A549 (cell line): ENCODE measurements around the gene GRIK4.

Source experiments
- CTCF ChIP-seq: fragments of >200 bp; sonication (Bioruptor Twin); formaldehyde crosslinking; IDR thresholded peaks from 3 replicates; pipeline ENCODE4 v1.5.1; 2016
- EP300 ChIP-seq, 2 experiments: fragments of >200 bp; sonication (Bioruptor Twin); formaldehyde crosslinking; IDR thresholded peaks; 2 replicates in 1 of 2; 3 replicates in 1 of 2; pipeline ENCODE4 v1.6.1; 2016 to 2017
- FOSL2 ChIP-seq, 2 experiments: fragments of 450-650 bp in 1 of 2; fragments of >200 bp in 1 of 2; sonication (Bioruptor Twin) in 1 of 2; formaldehyde crosslinking; IDR thresholded peaks; 2 replicates each; pipeline versions ENCODE4 v1.5.0 to v1.6.1; 2016 to 2020; ENCODE audit warnings: mild to moderate bottlenecking in 1 of 2, moderate library complexity in 1 of 2
- HOXA7 ChIP-seq: fragments of 250-450 bp; sonication (Bioruptor Pico); IDR thresholded peaks from 2 replicates; pipeline ENCODE4 v1.5.0; 2020; ENCODE audit warnings: mild to moderate bottlenecking, moderate library complexity
- KDM1A ChIP-seq: fragments of 200-600 bp; sonication (generic); IDR thresholded peaks from 2 replicates; pipeline ENCODE4 v1.6.1; 2016; ENCODE audit warnings: low read depth, mild to moderate bottlenecking
- POLR2A ChIP-seq: IDR thresholded peaks from 2 replicates; pipeline ENCODE4 v1.6.1; 2012; ENCODE audit warnings: mild to moderate bottlenecking, low read length
- RARB ChIP-seq: fragments of 250-450 bp; sonication (Bioruptor Pico); IDR thresholded peaks from 2 replicates; pipeline ENCODE4 v1.8.0; 2021; ENCODE audit warnings: mild to moderate bottlenecking, moderate library complexity

- no peak for TF ChIP-seq POLR2A
- TF ChIP-seq RARB = no peak
- no peak for TF ChIP-seq EP300 (IDR thresholded peaks at IDR 0.05)
- TF ChIP-seq KDM1A = no peak
- TF ChIP-seq FOSL2 (IDR thresholded peaks at IDR 0.05) = no peak
- no peak for TF ChIP-seq FOSL2 (CRISPR knock-in tag; IDR thresholded peaks at IDR 0.05)
- no peak for TF ChIP-seq HOXA7
- no peak for TF ChIP-seq CTCF
These were observed 5.2 kb downstream of the GRIK4 start for GRCh38 chr11:120516461-120517389.
